Ascending aorta (tissue), 2 donors: Measurements from ENCODE around the gene BCL2L14. TPM values are rescaled to one million over a fixed set of nuclear protein-coding genes. Genes with fewer than 3 reads are reported as not detected.
"Not testable (repeated sequence)": the region's sequence is repeated elsewhere in the genome, so short reads cannot be mapped to it uniquely, and the experiment has no call there.

Source experiments
- DNase-seq, 2 donors: peaks; one replicate each; pipeline ENCODE4 v3.0.0-alpha.2; 2019; ENCODE audit warnings: low spot score in 2 of 2
- H3K27ac ChIP-seq, 2 donors: fragments of 200-600 bp; sonication (generic); one replicate each; pipeline ENCODE4 v1.5.1; 2016 to 2017; ENCODE audit warnings: mild to moderate bottlenecking in 1 of 2
- H3K27me3 ChIP-seq: fragments of 200-600 bp; sonication (generic); one replicate; pipeline ENCODE4 v1.5.1; 2017
- H3K36me3 ChIP-seq, 2 donors: fragments of 200-600 bp; sonication (generic); one replicate each; pipeline ENCODE4 v1.5.1; 2016
- H3K4me1 ChIP-seq, 2 donors: fragments of 200-600 bp; sonication (generic); one replicate each; pipeline ENCODE4 v1.5.1; 2016 to 2017; ENCODE audit warnings: mild to moderate bottlenecking in 1 of 2
- H3K4me3 ChIP-seq, 2 donors: fragments of 200-600 bp; sonication (generic); one replicate each; pipeline ENCODE4 v1.5.1; 2016 to 2017; ENCODE audit warnings: mild to moderate bottlenecking in 1 of 2
- H3K9me3 ChIP-seq, 2 donors: fragments of 200-600 bp; sonication (generic); one replicate each; pipeline ENCODE4 v1.5.1; 2016
- intact Hi-C: fragments of 100-400 bp; cut with DNase I; formaldehyde crosslinking; loops from one replicate; pipeline ENCODE4 v1.15.1; 2023
- total RNA-seq: library from RNA; depleted of rRNA; stranded (reverse); fragments of >200 nt; gene quantifications from one replicate; pipeline ENCODE4 v1.1.0, GENCODE V29; 2016
- TF ChIP-seq, protein P1 (sequence below), 3 experiments: fragments of 200-600 bp in 2 of 3; fragments of 450-650 bp in 1 of 3; sonication (generic) in 2 of 3; IDR thresholded peaks; one replicate each; pipeline ENCODE4 v1.5.1; 2016 to 2019; ENCODE audit warnings: antibody characterized with exemption in 3 of 3, mild to moderate bottlenecking in 1 of 3, moderate library complexity in 1 of 3

Gene BCL2L14
- total RNA-seq, 1 donor from 2014 or later = not detected

DNA sequence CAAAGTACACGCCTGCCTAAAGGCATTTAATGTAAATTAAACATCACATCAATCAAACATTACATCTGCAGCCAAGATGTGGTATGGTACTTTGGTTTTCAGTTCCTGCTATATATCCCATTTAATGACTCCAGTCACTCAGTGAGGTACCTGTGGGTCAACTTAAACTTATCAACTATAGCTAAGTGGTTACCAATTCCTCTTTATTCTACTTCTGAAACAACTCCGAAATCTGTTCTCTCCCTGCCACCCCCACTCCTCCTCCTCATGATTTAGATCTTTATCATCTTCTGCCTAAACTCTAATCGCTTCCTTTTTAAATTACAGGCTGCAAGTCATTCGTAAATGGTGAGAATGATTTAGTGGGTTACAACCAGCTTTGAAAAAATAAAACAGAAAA, 57.9 kb downstream of the BCL2L14 start:
- H3K27me3 ChIP-seq = no peaks in the 10 kb centered on the region
- no peak for DNase-seq
- H3K4me3 ChIP-seq = no peak overlapping the region
- H3K36me3 ChIP-seq = peaks cover 23 to 57% of the 10 kb centered on the region in 2 donors
- no peaks in the 10 kb centered on the region for H3K9me3 ChIP-seq
- no peaks in the 10 kb centered on the region for H3K4me1 ChIP-seq
- TF ChIP-seq, protein P1, sequence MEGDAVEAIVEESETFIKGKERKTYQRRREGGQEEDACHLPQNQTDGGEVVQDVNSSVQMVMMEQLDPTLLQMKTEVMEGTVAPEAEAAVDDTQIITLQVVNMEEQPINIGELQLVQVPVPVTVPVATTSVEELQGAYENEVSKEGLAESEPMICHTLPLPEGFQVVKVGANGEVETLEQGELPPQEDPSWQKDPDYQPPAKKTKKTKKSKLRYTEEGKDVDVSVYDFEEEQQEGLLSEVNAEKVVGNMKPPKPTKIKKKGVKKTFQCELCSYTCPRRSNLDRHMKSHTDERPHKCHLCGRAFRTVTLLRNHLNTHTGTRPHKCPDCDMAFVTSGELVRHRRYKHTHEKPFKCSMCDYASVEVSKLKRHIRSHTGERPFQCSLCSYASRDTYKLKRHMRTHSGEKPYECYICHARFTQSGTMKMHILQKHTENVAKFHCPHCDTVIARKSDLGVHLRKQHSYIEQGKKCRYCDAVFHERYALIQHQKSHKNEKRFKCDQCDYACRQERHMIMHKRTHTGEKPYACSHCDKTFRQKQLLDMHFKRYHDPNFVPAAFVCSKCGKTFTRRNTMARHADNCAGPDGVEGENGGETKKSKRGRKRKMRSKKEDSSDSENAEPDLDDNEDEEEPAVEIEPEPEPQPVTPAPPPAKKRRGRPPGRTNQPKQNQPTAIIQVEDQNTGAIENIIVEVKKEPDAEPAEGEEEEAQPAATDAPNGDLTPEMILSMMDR (IDR thresholded peaks at IDR 0.05) = no peak
- intact Hi-C loops = no loop called here
- no peak overlapping the region for H3K27ac ChIP-seq

DNA sequence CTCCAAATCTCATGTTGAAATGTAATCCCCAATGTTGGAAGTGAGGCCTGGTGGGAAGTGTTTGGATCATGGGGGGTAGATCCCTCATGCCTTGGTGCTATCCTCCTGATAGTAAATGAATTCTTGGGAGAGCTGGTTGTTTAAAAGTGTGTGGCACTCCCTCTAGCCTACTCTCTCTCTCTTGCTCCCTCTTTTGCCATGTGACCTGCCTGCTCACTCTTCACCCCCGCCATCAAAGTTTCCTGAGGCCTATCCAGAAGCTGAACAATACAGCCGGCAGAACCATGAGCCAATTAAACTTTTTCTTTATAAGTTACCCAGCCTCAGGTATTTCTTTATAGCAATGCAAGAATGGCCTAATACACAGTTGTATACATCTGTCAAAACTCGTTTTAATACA, 62.5 kb downstream of the BCL2L14 start:
- no peak overlapping the region for H3K27ac ChIP-seq
- no peak overlapping the region for H3K4me3 ChIP-seq
- H3K9me3 ChIP-seq = no peaks in the 10 kb centered on the region
- DNase-seq = no peak
- H3K36me3 ChIP-seq = peaks cover 6 to 28% of the 10 kb centered on the region in 2 donors
- TF ChIP-seq, protein P1 (IDR thresholded peaks at IDR 0.05) = no peak
- no peaks in the 10 kb centered on the region for H3K27me3 ChIP-seq
- H3K4me1 ChIP-seq = peaks cover 0 to 4% of the 10 kb centered on the region in 2 donors
- intact Hi-C loops = no loop called here

DNA sequence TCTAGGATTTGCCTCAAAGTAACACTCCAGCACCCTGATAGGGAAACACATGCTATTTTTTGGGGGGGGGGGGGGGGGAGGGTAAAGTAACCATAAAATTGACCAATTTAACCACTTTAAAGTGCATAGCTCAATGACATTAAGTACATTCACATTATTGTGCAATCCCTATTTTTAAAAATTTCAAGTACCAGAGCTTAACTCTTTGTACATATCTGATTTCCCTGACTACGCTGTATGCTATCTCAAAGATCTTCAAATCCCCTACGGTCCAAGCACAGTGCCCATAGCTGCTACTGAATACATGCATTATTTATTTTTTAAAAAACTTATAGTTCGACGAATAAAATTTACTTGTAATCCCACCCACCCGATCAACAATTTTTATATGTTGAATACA, 63.0 kb downstream of the BCL2L14 start:
- intact Hi-C loops = no loop called here
- Histone ChIP-seq H3K4me3 (no peak overlapping the region), H3K9me3 (no peaks in the 10 kb centered on the region), H3K27ac (no peak overlapping the region), H3K27me3 (no peaks in the 10 kb centered on the region), H3K36me3 (peaks cover 6 to 23% of the 10 kb centered on the region in 2 donors), H3K4me1 (peaks cover 0 to 4% of the 10 kb centered on the region in 2 donors)
- TF ChIP-seq, protein P1 (IDR thresholded peaks at IDR 0.05) = no peak
- no peak for DNase-seq

DNA sequence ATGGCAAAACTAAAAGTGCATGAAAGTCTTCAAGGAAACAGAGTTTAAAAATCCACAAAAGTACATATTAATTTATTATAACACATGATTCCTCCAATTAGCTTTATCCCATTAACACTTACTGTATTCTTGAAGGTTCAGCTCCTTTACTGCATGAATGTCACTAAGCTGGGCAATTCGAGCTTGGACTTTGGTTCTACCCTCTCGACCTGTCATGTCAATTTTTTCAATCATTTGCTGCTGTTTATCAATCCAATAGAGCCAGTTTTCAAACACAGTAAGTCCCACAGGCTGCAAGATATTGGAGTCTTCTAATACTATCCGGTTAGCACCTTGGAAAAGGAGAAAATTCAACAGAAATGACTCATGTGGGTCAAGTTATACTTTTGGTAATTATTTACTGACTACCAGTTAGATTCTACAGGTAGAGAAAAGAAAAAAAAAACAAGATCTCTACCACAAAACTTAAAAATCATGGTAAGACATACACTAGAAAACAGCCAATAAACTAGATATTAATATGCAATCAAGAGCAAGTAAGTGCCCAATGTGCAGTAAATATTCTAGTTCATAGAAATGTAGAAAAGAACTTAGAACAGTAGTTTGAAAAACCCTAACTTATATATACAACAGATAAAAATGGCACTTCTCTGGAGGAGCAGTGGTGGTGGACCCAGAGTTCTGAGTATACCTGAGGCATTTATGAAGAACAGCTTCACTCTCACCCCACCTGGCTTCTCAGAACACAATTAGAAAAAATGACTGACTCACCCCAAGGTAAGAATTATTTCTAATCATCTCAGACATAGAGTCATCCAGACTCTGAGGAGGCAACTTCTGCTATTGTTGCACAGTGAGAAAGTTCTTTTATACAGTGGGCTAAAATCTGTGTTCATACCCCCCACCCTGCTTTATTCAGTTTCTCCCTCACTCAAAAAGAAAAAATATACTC, 67.7 kb downstream of the BCL2L14 start:
- Histone ChIP-seq H3K9me3 (no peaks in the 10 kb centered on the region), H3K27ac (no peak overlapping the region), H3K27me3 (no peaks in the 10 kb centered on the region), H3K4me3 (no peak overlapping the region), H3K36me3 (peaks cover 0 to 3% of the 10 kb centered on the region in 2 donors), H3K4me1 (peaks cover 0 to 7% of the 10 kb centered on the region in 2 donors)
- TF ChIP-seq, protein P1 (IDR thresholded peaks at IDR 0.05) = no peak
- intact Hi-C loops = no loop called here
- no peak for DNase-seq

DNA sequence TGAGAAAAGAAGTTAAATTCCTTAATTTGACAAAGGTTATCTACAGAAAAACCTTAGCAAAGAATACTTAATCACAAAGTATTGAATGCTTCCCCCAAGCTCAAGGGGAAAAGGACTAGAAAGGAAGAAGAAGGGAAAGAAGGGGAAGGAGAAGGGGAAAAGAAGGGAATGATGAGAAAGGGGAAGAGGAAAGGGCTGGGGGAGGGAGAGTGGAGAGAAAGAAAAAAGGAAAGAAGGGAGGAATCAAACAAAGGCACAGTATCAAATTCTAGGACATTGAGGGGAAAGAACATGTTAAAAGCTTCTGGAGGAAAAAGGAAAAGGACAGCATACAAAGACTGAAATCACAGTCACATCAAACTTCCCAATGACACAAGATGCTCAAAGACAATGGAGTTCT, 70.3 kb downstream of the BCL2L14 start:
- intact Hi-C loops = no loop called here
- H3K27ac ChIP-seq = no peak overlapping the region
- no peak overlapping the region for H3K4me3 ChIP-seq
- TF ChIP-seq, protein P1 (IDR thresholded peaks at IDR 0.05) = no peak
- no peaks in the 10 kb centered on the region for H3K27me3 ChIP-seq
- peaks cover 0 to 3% of the 10 kb centered on the region in 2 donors for H3K36me3 ChIP-seq
- DNase-seq = no peak
- H3K4me1 ChIP-seq = peaks cover 0 to 7% of the 10 kb centered on the region in 2 donors
- no peaks in the 10 kb centered on the region for H3K9me3 ChIP-seq

DNA sequence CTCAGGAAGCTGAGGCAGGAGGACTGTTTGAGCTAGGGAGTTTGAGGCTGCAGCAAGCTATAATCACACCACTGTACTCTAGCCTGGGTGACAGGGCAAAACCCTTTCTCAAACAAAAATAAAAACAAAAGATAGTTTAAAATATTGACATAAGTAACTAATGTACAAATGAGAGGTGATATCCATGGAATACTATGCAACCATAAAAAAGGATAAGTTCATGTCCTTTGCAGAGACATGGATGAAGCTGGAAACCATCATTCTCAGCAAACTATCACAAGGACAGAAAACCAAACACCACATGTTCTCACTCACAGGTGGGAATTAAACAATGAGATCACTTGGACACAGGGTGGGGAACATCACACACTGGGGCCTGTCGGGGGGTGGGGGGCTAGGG, 73.8 kb downstream of the BCL2L14 start:
- peaks cover 10 to 19% of the 10 kb centered on the region in 2 donors for H3K36me3 ChIP-seq
- H3K27ac ChIP-seq, DNase-seq, H3K27me3 ChIP-seq, H3K4me3 ChIP-seq, intact Hi-C loops, H3K9me3 ChIP-seq, H3K4me1 ChIP-seq: not testable (repeated sequence)
